Measurements from ENCODE around the gene GIPC2. TPM values are rescaled to one million over a fixed set of nuclear protein-coding genes. Genes with fewer than 3 reads are reported as not detected.
A peak's percentile ranks its signal among the peaks of the same experiment; 100 is the strongest.

Gene GIPC2
- total and polyA plus RNA-seq, 11 donors = 0.99 to 4.0 (median 2.5) TPM

GRCh38 chr1:78073441-78073840 is 27.7 kb downstream of the GIPC2 start:
- Histone ChIP-seq H3K27ac (peak overlapping the region in 3 of 12 donors; percentile 15 to 90 (median 20)), H3K4me3 (no peak overlapping the region), H3K9me3 (no peaks in the 10 kb centered on the region), H3K36me3 (no peaks in the 10 kb centered on the region), H3K4me1 (peaks cover 0 to 57% (median 15%) of the 10 kb centered on the region in 12 donors), H3K27me3 (no peaks in the 10 kb centered on the region)
- ATAC-seq = no peak
- no peak for TF ChIP-seq POLR2A (IDR thresholded peaks at IDR 0.05)
- no peak for TF ChIP-seq CTCF (IDR thresholded peaks at IDR 0.05)
- 47 to 68% (median 63%) methylated on average over 1 of the region's 1 CpG for WGBS, 4 donors
- intact Hi-C loops (cut with DNase I) = no loop called here
- DNase-seq = no peak

GRCh38 chr1:78075621-78076020 is 29.9 kb downstream of the GIPC2 start:
- WGBS, 4 donors = 47 to 64% (median 55%) methylated on average over 3 of the region's 3 CpGs
- no peak for DNase-seq
- peak in 3 of 4 donors; percentile 16 to 76 (median 55) for ATAC-seq
- intact Hi-C loops (cut with DNase I) = no loop called here
- H3K27ac ChIP-seq = peak overlapping the region in 7 of 12 donors; percentile 4 to 49 (median 22)
- H3K4me3 ChIP-seq = no peak overlapping the region
- TF ChIP-seq CTCF (IDR thresholded peaks at IDR 0.05) = no peak
- no peak for TF ChIP-seq POLR2A (IDR thresholded peaks at IDR 0.05)
- H3K9me3 ChIP-seq = no peaks in the 10 kb centered on the region
- no peaks in the 10 kb centered on the region for H3K36me3 ChIP-seq
- H3K27me3 ChIP-seq = no peaks in the 10 kb centered on the region
- peaks cover 0 to 63% (median 24%) of the 10 kb centered on the region in 12 donors for H3K4me1 ChIP-seq

GRCh38 chr1:78078358-78078757 is 32.6 kb downstream of the GIPC2 start:
- Histone ChIP-seq H3K4me3 (no peak overlapping the region), H3K9me3 (no peaks in the 10 kb centered on the region), H3K36me3 (no peaks in the 10 kb centered on the region), H3K27ac (peak overlapping the region in 7 of 12 donors; percentile 25 to 85 (median 56)), H3K4me1 (peaks cover 0 to 68% (median 28%) of the 10 kb centered on the region in 12 donors), H3K27me3 (no peaks in the 10 kb centered on the region)
- 35 to 38% (median 35%) methylated on average over 3 of the region's 3 CpGs for WGBS, 4 donors
- no peak for ATAC-seq
- no peak for TF ChIP-seq POLR2A (IDR thresholded peaks at IDR 0.05)
- TF ChIP-seq CTCF (IDR thresholded peaks at IDR 0.05) = no peak
- intact Hi-C loops (cut with DNase I) = no loop called here
- no peak for DNase-seq

- TF ChIP-seq CTCF (IDR thresholded peaks at IDR 0.05) (no peak), POLR2A (IDR thresholded peaks at IDR 0.05) (no peak)
- intact Hi-C loops (cut with DNase I) = no loop called here
- no peak for DNase-seq
- Histone ChIP-seq H3K36me3 (no peaks in the 10 kb centered on the region), H3K27ac (peak overlapping the region in 10 of 12 donors; percentile 35 to 85 (median 56)), H3K27me3 (no peaks in the 10 kb centered on the region), H3K4me1 (peaks cover 0 to 61% (median 26%) of the 10 kb centered on the region in 12 donors), H3K9me3 (no peaks in the 10 kb centered on the region), H3K4me3 (no peak overlapping the region)
- ATAC-seq = no peak
- WGBS, 4 donors = 85 to 93% (median 88%) methylated on average over 2 of the region's 2 CpGs
Measured at GRCh38 chr1:78079580-78079979, 33.8 kb downstream of the GIPC2 start.

All from heart left ventricle (tissue), 16 donors.